ENCODE measurements around the gene GAST. TPM values are rescaled to one million over a fixed set of nuclear protein-coding genes. Genes with fewer than 3 reads are reported as not detected.

GAST gene
- total and polyA plus RNA-seq, 2 of the 13 experiments (the other 11 are each of a cell fraction or from before 2014, with no cell fraction given) = 0.32 to 0.42 TPM

DNA sequence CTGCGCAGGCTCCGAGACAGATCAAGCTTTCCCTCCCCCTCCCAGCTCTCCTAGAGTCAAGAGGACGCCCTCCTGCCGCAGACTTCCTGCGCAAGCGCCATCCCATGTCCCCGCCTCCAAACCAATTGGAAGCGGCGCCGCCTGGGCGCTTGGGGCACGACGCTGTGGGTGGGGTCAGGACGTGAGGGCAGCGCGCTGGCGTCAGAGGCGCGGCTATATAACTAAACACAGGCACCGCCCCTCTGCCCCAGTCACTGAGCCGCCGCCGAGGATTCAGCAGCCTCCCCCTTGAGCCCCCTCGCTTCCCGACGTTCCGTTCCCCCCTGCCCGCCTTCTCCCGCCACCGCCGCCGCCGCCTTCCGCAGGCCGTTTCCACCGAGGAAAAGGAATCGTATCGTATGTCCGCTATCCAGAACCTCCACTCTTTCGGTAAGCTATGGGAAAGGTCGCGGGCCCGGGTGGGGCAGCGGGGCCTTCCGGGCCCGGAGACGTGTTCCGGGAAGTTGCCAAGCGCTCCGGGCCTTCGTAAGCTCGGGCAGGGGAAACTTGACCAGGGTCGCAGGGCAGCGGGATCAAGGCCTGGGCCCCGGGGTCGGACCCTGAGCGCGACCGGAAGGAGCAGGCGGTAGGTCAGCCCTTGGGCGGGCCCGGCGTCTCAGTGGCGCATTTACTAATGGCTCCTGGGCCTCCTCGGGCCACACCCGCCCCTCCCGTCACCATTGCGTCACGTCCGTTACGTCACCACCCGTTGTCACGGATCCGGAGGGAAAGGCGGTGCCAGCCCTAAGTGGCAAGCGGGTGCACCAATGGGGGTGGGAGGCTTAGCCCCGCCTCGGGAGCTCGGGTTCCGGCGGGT, 23.3 kb upstream of the GAST start, which contains the start of gene EIF1 (continued):
- TF ChIP-seq ZNF747 (CRISPR knock-in tag; IDR thresholded peaks at IDR 0.05; ENCODE audit: borderline replicate concordance) (peak; percentile 92), HDAC2 (CRISPR knock-in tag; IDR thresholded peaks at IDR 0.05) (peak; percentile 78; the same call in 1 of the 2 replicates), STAT5B (CRISPR knock-in tag; IDR thresholded peaks at IDR 0.05) (no peak), ZFP90 (CRISPR knock-in tag; IDR thresholded peaks at IDR 0.05; ENCODE audit: borderline replicate concordance) (peak; percentile 93), DNMT3B (CRISPR knock-in tag; conservative IDR thresholded peaks at IDR 0.05) (no peak; the same call in 1 of the 2 replicates), SIN3A (IDR thresholded peaks at IDR 0.05; ENCODE audit: borderline replicate concordance, low read depth, low read length) (peak; percentile 74; the same call in 1 of the 2 replicates), ZNF713 (CRISPR knock-in tag; IDR thresholded peaks at IDR 0.05) (peak; percentile 67), SP4 (CRISPR knock-in tag; IDR thresholded peaks at IDR 0.05) (peak; percentile 97), MYNN (CRISPR knock-in tag; IDR thresholded peaks at IDR 0.05; ENCODE audit: low read depth) (no peak), GPN1 (CRISPR knock-in tag; IDR thresholded peaks at IDR 0.05; ENCODE audit: borderline replicate concordance) (peak; percentile 70; the same call in 1 of the 2 replicates), KAT7 (CRISPR knock-in tag; IDR thresholded peaks at IDR 0.05; ENCODE audit: borderline replicate concordance) (no peak; the same call in 1 of the 2 replicates), ZNF570 (CRISPR knock-in tag; IDR thresholded peaks at IDR 0.05; ENCODE audit: borderline replicate concordance) (peak; percentile 95; the same call in 1 of the 2 replicates)
- TF ChIP-seq, protein P1, sequence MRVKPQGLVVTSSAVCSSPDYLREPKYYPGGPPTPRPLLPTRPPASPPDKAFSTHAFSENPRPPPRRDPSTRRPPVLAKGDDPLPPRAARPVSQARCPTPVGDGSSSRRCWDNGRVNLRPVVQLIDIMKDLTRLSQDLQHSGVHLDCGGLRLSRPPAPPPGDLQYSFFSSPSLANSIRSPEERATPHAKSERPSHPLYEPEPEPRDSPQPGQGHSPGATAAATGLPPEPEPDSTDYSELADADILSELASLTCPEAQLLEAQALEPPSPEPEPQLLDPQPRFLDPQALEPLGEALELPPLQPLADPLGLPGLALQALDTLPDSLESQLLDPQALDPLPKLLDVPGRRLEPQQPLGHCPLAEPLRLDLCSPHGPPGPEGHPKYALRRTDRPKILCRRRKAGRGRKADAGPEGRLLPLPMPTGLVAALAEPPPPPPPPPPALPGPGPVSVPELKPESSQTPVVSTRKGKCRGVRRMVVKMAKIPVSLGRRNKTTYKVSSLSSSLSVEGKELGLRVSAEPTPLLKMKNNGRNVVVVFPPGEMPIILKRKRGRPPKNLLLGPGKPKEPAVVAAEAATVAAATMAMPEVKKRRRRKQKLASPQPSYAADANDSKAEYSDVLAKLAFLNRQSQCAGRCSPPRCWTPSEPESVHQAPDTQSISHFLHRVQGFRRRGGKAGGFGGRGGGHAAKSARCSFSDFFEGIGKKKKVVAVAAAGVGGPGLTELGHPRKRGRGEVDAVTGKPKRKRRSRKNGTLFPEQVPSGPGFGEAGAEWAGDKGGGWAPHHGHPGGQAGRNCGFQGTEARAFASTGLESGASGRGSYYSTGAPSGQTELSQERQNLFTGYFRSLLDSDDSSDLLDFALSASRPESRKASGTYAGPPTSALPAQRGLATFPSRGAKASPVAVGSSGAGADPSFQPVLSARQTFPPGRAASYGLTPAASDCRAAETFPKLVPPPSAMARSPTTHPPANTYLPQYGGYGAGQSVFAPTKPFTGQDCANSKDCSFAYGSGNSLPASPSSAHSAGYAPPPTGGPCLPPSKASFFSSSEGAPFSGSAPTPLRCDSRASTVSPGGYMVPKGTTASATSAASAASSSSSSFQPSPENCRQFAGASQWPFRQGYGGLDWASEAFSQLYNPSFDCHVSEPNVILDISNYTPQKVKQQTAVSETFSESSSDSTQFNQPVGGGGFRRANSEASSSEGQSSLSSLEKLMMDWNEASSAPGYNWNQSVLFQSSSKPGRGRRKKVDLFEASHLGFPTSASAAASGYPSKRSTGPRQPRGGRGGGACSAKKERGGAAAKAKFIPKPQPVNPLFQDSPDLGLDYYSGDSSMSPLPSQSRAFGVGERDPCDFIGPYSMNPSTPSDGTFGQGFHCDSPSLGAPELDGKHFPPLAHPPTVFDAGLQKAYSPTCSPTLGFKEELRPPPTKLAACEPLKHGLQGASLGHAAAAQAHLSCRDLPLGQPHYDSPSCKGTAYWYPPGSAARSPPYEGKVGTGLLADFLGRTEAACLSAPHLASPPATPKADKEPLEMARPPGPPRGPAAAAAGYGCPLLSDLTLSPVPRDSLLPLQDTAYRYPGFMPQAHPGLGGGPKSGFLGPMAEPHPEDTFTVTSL (CRISPR knock-in tag; IDR thresholded peaks at IDR 0.05; ENCODE audit: borderline replicate concordance) = peak; percentile 31; the same call in 1 of the 2 replicates
- TF ChIP-seq, protein P2, sequence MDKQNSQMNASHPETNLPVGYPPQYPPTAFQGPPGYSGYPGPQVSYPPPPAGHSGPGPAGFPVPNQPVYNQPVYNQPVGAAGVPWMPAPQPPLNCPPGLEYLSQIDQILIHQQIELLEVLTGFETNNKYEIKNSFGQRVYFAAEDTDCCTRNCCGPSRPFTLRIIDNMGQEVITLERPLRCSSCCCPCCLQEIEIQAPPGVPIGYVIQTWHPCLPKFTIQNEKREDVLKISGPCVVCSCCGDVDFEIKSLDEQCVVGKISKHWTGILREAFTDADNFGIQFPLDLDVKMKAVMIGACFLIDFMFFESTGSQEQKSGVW (CRISPR knock-in tag; IDR thresholded peaks at IDR 0.05; ENCODE audit: borderline replicate concordance) = 0 out of 2 replicates have a peak, but pooled peaks have one; percentile 21
- TF ChIP-seq, protein P3, sequence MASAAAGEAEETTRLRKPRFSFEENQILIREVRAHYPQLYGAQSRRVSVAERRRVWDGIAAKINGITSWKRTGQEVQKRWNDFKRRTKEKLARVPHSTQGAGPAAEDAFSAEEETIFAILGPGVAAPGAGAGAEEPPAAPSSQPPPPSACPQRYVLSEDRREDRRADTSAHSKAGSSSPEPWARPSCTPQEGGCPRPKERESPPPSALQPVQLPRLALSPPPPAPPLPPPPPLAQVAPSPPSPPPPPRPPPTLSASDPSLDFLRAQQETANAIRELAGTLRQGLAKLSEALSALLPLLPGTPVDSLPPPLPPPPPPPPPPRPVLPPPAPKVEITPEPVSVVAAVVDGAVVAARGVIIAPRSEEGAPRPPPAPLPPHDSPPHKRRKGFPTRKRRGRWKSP (CRISPR knock-in tag; IDR thresholded peaks at IDR 0.05) = no peak; the same call in 1 of the 2 replicates
- TF ChIP-seq, protein P4, sequence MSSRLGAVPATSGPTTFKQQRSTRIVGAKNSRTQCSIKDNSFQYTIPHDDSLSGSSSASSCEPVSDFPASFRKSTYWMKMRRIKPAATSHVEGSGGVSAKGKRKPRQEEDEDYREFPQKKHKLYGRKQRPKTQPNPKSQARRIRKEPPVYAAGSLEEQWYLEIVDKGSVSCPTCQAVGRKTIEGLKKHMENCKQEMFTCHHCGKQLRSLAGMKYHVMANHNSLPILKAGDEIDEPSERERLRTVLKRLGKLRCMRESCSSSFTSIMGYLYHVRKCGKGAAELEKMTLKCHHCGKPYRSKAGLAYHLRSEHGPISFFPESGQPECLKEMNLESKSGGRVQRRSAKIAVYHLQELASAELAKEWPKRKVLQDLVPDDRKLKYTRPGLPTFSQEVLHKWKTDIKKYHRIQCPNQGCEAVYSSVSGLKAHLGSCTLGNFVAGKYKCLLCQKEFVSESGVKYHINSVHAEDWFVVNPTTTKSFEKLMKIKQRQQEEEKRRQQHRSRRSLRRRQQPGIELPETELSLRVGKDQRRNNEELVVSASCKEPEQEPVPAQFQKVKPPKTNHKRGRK (CRISPR knock-in tag; IDR thresholded peaks at IDR 0.05) = peak; percentile 90
- TF ChIP-seq, protein P5, sequence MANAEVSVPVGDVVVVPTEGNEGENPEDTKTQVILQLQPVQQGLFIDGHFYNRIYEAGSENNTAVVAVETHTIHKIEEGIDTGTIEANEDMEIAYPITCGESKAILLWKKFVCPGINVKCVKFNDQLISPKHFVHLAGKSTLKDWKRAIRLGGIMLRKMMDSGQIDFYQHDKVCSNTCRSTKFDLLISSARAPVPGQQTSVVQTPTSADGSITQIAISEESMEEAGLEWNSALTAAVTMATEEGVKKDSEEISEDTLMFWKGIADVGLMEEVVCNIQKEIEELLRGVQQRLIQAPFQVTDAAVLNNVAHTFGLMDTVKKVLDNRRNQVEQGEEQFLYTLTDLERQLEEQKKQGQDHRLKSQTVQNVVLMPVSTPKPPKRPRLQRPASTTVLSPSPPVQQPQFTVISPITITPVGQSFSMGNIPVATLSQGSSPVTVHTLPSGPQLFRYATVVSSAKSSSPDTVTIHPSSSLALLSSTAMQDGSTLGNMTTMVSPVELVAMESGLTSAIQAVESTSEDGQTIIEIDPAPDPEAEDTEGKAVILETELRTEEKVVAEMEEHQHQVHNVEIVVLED (CRISPR knock-in tag; IDR thresholded peaks at IDR 0.05; ENCODE audit: borderline replicate concordance) = peak; percentile 99

Data from HepG2 (cell line).